SK-N-SH (cell line): ENCODE data around the gene PPP1CA. TPM values are rescaled to one million over a fixed set of nuclear protein-coding genes. Genes with fewer than 3 reads are reported as not detected.

Experiments
- CTCF ChIA-PET: fragments of 300-600, 350-600 bp; formaldehyde crosslinking; extraction: SDS; loops from one replicate; lab custom pipeline; 2021; lab: Yijun Ruan, JAX
- POLR2A ChIA-PET: fragments of 350-600 bp; sonication (Branson Sonifier 250); formaldehyde crosslinking; extraction: SDS; loops from one replicate; lab custom pipeline; 2020; ENCODE audit warnings: antibody characterized with exemption, inconsistent platforms; lab: Yijun Ruan, JAX
- DNase-seq: peaks from one replicate; pipeline ENCODE4 v3.0.0; 2012
- H2AFZ ChIP-seq: fragments of 200-600 bp; sonication (generic); 2 replicates; pipeline ENCODE4 v1.8.1; 2016; ENCODE audit warnings: antibody characterized with exemption, mild to moderate bottlenecking, low read depth
- H3F3A ChIP-seq: fragments of 200-600 bp; sonication (generic); replicated peaks from 2 replicates; pipeline ENCODE3; 2016; ENCODE audit warnings: antibody characterized with exemption, mild to moderate bottlenecking; ENCODE audit not compliant: insufficient read depth
- H3K27ac ChIP-seq, 2 experiments: fragments of 200-500 bp in 1 of 2; fragments of 200-600 bp in 1 of 2; sonication (Bioruptor generic) in 1 of 2; sonication (generic), shearing (Covaris generic) in 1 of 2; 2 replicates each; pipeline versions ENCODE4 v1.5.1 to v1.6.1; 2014 to 2016; ENCODE audit warnings: low read depth in 2 of 2, inconsistent platforms in 1 of 2, low read length in 1 of 2, mild to moderate bottlenecking in 1 of 2, mixed read lengths in 1 of 2
- H3K27me3 ChIP-seq: fragments of 200-600 bp; sonication (generic), shearing (Covaris generic); 2 replicates; pipeline ENCODE4 v1.6.1; 2016; ENCODE audit warnings: mixed run types; ENCODE audit not compliant: insufficient read depth
- H3K36me3 ChIP-seq, 2 experiments: fragments of 200-500 bp in 1 of 2; fragments of 200-600 bp in 1 of 2; sonication (Bioruptor generic) in 1 of 2; sonication (generic) in 1 of 2; replicated peaks in 1 of 2; 2 replicates each; pipeline versions ENCODE3 to v1.5.1; 2014 to 2016; ENCODE audit warnings: low read length in 1 of 2, mild to moderate bottlenecking in 1 of 2; ENCODE audit not compliant: insufficient read depth in 2 of 2, control insufficient read depth in 1 of 2
- H3K4me1 ChIP-seq, 2 experiments: fragments of 200-500 bp in 1 of 2; fragments of 200-600 bp in 1 of 2; sonication (Bioruptor generic) in 1 of 2; sonication (generic), shearing (Covaris generic) in 1 of 2; 2 replicates each; pipeline versions ENCODE4 v1.5.1 to v1.6.1; 2014 to 2016; ENCODE audit warnings: low read depth in 1 of 2, low read length in 1 of 2, mixed run types in 1 of 2; ENCODE audit not compliant: insufficient read depth in 2 of 2, control insufficient read depth in 1 of 2
- H3K4me2 ChIP-seq: fragments of 200-600 bp; sonication (generic), shearing (Covaris generic); 2 replicates; pipeline ENCODE4 v1.6.1; 2017; ENCODE audit warnings: mixed run types
- H3K4me3 ChIP-seq, 2 experiments: fragments of 200-500 bp in 1 of 2; fragments of 200-600 bp in 1 of 2; sonication (Bioruptor generic) in 1 of 2; sonication (generic), shearing (Covaris generic) in 1 of 2; 2 replicates each; pipeline versions ENCODE4 v1.5.1 to v1.8.1; 2014 to 2016; ENCODE audit warnings: low read depth in 2 of 2, inconsistent platforms in 1 of 2, low read length in 1 of 2, mild to moderate bottlenecking in 1 of 2, mixed read lengths in 1 of 2, moderate library complexity in 1 of 2
- H3K79me2 ChIP-seq: fragments of 200-600 bp; sonication (generic); 2 replicates; pipeline ENCODE4 v1.8.1; 2017; ENCODE audit warnings: mild to moderate bottlenecking; ENCODE audit not compliant: insufficient read depth
- H3K9ac ChIP-seq: fragments of 200-600 bp; sonication (generic); 2 replicates; pipeline ENCODE4 v1.6.1; 2017; ENCODE audit warnings: mixed run types
- H3K9me2 ChIP-seq: fragments of 200-600 bp; sonication (generic); 2 replicates; pipeline ENCODE4 v1.6.1; 2017; ENCODE audit warnings: mixed run types
- H3K9me3 ChIP-seq: fragments of 200-600 bp; sonication (generic); 2 replicates; pipeline ENCODE4 v1.6.1; 2017; ENCODE audit warnings: mixed run types, mild to moderate bottlenecking, moderate library complexity
- H4K20me1 ChIP-seq: fragments of 200-600 bp; sonication (generic); 2 replicates; pipeline ENCODE4 v1.6.1; 2017; ENCODE audit warnings: mild to moderate bottlenecking, mixed run types; ENCODE audit not compliant: insufficient read depth
- CHD2 ChIP-seq: fragments of 150-350 bp; IDR thresholded peaks from 2 replicates; pipeline ENCODE4 v1.6.1; 2018; ENCODE audit warnings: low read length; ENCODE audit not compliant: partially characterized antibody
- ELF1 ChIP-seq: IDR thresholded peaks from 2 replicates; pipeline ENCODE4 v1.4.0; 2012
- EZH2phosphoT487 ChIP-seq: fragments of 200-600 bp; sonication (generic); IDR thresholded peaks from 2 replicates; pipeline ENCODE4 v1.6.1; 2017; ENCODE audit warnings: low read depth, mixed run types, mild to moderate bottlenecking, antibody characterized with exemption, moderate library complexity, borderline replicate concordance
- FOSL2 ChIP-seq: IDR thresholded peaks from 2 replicates; pipeline ENCODE4 v1.4.0; 2012; ENCODE audit warnings: low read depth, mild to moderate bottlenecking, moderate library complexity, borderline replicate concordance
- FOXM1 ChIP-seq: IDR thresholded peaks from 2 replicates; pipeline ENCODE4 v1.4.0; 2012; ENCODE audit warnings: low read depth, mild to moderate bottlenecking
- GABPA ChIP-seq: IDR thresholded peaks from 2 replicates; pipeline ENCODE4 v1.4.0; 2012; ENCODE audit warnings: low read depth, mild to moderate bottlenecking
- IRF3 ChIP-seq: fragments of 150-350 bp; IDR thresholded peaks from 2 replicates; pipeline ENCODE4 v1.6.1; 2016; ENCODE audit warnings: mild to moderate bottlenecking, low read depth, low read length
- MAX ChIP-seq: IDR thresholded peaks from 2 replicates; pipeline ENCODE4 v1.4.0; 2012; ENCODE audit warnings: low read depth
- MEF2A ChIP-seq: IDR thresholded peaks from 2 replicates; pipeline ENCODE4 v1.4.0; 2012; ENCODE audit warnings: low read depth, borderline replicate concordance
- MXI1 ChIP-seq: IDR thresholded peaks from 2 replicates; pipeline ENCODE4 v1.6.1; 2012; ENCODE audit warnings: mild to moderate bottlenecking, low read depth, low read length, improper control_type of control experiment
- NFIC ChIP-seq: IDR thresholded peaks from 2 replicates; pipeline ENCODE4 v1.4.0; 2012; ENCODE audit warnings: borderline replicate concordance
- PBX3 ChIP-seq: IDR thresholded peaks from 2 replicates; pipeline ENCODE4; 2012
- POLR2AphosphoS5 ChIP-seq: IDR thresholded peaks from 2 replicates; pipeline ENCODE4 v1.6.1; 2012; ENCODE audit warnings: low read depth, low read length
- RAD21 ChIP-seq: IDR thresholded peaks from 2 replicates; pipeline ENCODE4 v1.6.1; 2012; ENCODE audit warnings: mild to moderate bottlenecking, low read length
- RCOR1 ChIP-seq: fragments of 150-350 bp; IDR thresholded peaks from 2 replicates; pipeline ENCODE4 v1.6.1; 2017; ENCODE audit warnings: antibody characterized with exemption, low read length
- REST ChIP-seq: IDR thresholded peaks from 2 replicates; pipeline ENCODE4 v1.6.1; 2012; ENCODE audit warnings: mild to moderate bottlenecking, low read depth, low read length, moderate library complexity
- RXRA ChIP-seq: IDR thresholded peaks from 2 replicates; pipeline ENCODE4 v1.4.0; 2012; ENCODE audit warnings: low read depth, mild to moderate bottlenecking, borderline replicate concordance
- TCF12 ChIP-seq: IDR thresholded peaks from 2 replicates; pipeline ENCODE4 v1.4.0; 2012
- TEAD4 ChIP-seq: IDR thresholded peaks from 2 replicates; pipeline ENCODE4 v1.4.0; 2012; ENCODE audit warnings: mild to moderate bottlenecking, borderline replicate concordance; ENCODE audit not compliant: insufficient read depth
- USF1 ChIP-seq: IDR thresholded peaks from 2 replicates; pipeline ENCODE4 v1.4.0; 2012; ENCODE audit warnings: low read depth, borderline replicate concordance
- WGBS: methylation state at CpG from one replicate; pipeline ENCODE4 v1.1.6; 2017; ENCODE audit warnings: low lambda C conversion rate; 5-methylcytosine and 5-hydroxymethylcytosine counted together
- polyA plus RNA-seq, 3 experiments: library from polyadenylated mRNA; depleted of rRNA; stranded (reverse); fragments of >200 nt; gene quantifications; 2 replicates each; pipeline ENCODE4 v1.2.3, GENCODE V29; 2012

Gene PPP1CA
- polyA plus RNA-seq, 1 of the 3 experiments (the other 2 are of a cell fraction): 261 TPM

- H3K27me3 ChIP-seq: no peaks in the 10 kb centered on the region
- ChIA-PET POLR2A (no interaction called here), CTCF (interaction anchor here (0.9 to 1.6 kb wide), 3 partner anchors 14 to 99 kb away, joined by 3 to 4 read pairs (median 3); no protein-coding TSS in a partner anchor)
- peaks cover 1 to 2% of the 10 kb centered on the region in 2 experiments; a peak in 2 of 4 replicates for H3K4me1 ChIP-seq
- TF ChIP-seq TEAD4: no peak
- no peak overlapping the region for H2AFZ ChIP-seq
- H3K9me2 ChIP-seq: no peaks in the 10 kb centered on the region
- DNase-seq: peak; percentile 36
- H3K9ac ChIP-seq: no peak overlapping the region
- no peak overlapping the region for H3K4me3 ChIP-seq
- H3K79me2 ChIP-seq: no peaks in the 10 kb centered on the region
- H3K36me3 ChIP-seq: no peaks in the 10 kb centered on the region
- no peaks in the 10 kb centered on the region for H4K20me1 ChIP-seq
- 63% methylated on average over 8 of the region's 12 CpGs for WGBS
- no peak overlapping the region for H3K4me2 ChIP-seq
- H3K9me3 ChIP-seq: no peaks in the 10 kb centered on the region
- no peaks in the 10 kb centered on the region for H3F3A ChIP-seq
- no peak overlapping the region for H3K27ac ChIP-seq
Measured at GRCh38 chr11:67406969-67407687, 5.5 kb upstream of the PPP1CA start.

- Histone ChIP-seq H3K9ac (no peak overlapping the region), H3K4me1 (peaks cover 4% of the 10 kb centered on the region in 2 experiments; a peak in 2 of 4 replicates), H3K36me3 (no peaks in the 10 kb centered on the region), H2AFZ (no peak overlapping the region), H3K27me3 (no peaks in the 10 kb centered on the region), H3K9me2 (no peaks in the 10 kb centered on the region), H3K4me3 (no peak overlapping the region), H4K20me1 (no peaks in the 10 kb centered on the region), H3K27ac (no peak overlapping the region), H3K4me2 (no peak overlapping the region), H3K9me3 (no peaks in the 10 kb centered on the region), H3F3A (no peaks in the 10 kb centered on the region), H3K79me2 (no peaks in the 10 kb centered on the region)
- POLR2A ChIA-PET: no interaction called here
- no peak for DNase-seq
- CTCF ChIA-PET: interaction anchor here (0.9 kb wide), 1 partner anchor 14 kb away, joined by 3 read pairs; no protein-coding TSS in a partner anchor
- 82% methylated on average over 13 of the region's 18 CpGs for WGBS
- no peak for TF ChIP-seq REST
- no peak for TF ChIP-seq RXRA
- no peak for TF ChIP-seq CHD2
- TF ChIP-seq PBX3: no peak
- no peak for TF ChIP-seq RCOR1
- no peak for TF ChIP-seq MAX
- TF ChIP-seq RAD21: no peak
- no peak for TF ChIP-seq GABPA
- TF ChIP-seq NFIC: no peak
- TF ChIP-seq TCF12: no peak
- no peak for TF ChIP-seq FOXM1
- TF ChIP-seq EZH2phosphoT487: no peak
- no peak for TF ChIP-seq MEF2A
- no peak for TF ChIP-seq USF1
- TF ChIP-seq ELF1: no peak
- TF ChIP-seq MXI1: no peak
- TF ChIP-seq IRF3: no peak
- TF ChIP-seq POLR2AphosphoS5: no peak
- TF ChIP-seq FOSL2: no peak
Measured at GRCh38 chr11:67406420-67406968, 4.8 kb upstream of the PPP1CA start.
